MCF 10A (cell line): ENCODE measurements around the gene KCTD18. TPM values are rescaled to one million over a fixed set of nuclear protein-coding genes. Genes with fewer than 3 reads are reported as not detected.

ENCODE experiments used
- BruUV-seq: library from RNA; stranded (reverse); fragments of 400-500 nt; replicated peaks from 2 replicates; lab custom pipeline; 2021; lab: Mats Ljungman, UMichigan
- CTCF ChIA-PET: fragments of 300-600 bp; sonication (Branson Sonifier 250); formaldehyde crosslinking; extraction: SDS; loops from one replicate; lab custom pipeline; 2021; ENCODE audit warnings: antibody characterized with exemption, inconsistent platforms; lab: Yijun Ruan, JAX
- POLR2A ChIA-PET: fragments of 300-600, 350-650 bp; sonication (Branson Sonifier 250); formaldehyde crosslinking; extraction: SDS; loops from one replicate; lab custom pipeline; 2020; ENCODE audit warnings: antibody characterized with exemption, inconsistent platforms; lab: Yijun Ruan, JAX
- DNase-seq: peaks from one replicate; pipeline ENCODE4 v3.0.0-alpha.2; 2018; ENCODE audit not compliant: unreplicated experiment
- H3K27ac Mint-ChIP-seq: one replicate; pipeline ENCODE4 v1.8.0; 2022; ENCODE audit warnings: mild to moderate bottlenecking, low read depth, mixed read lengths; ENCODE audit not compliant: unreplicated experiment
- H3K27me3 Mint-ChIP-seq: one replicate; pipeline ENCODE4 v1.8.0; 2022; ENCODE audit warnings: mixed read lengths; ENCODE audit not compliant: insufficient read depth, unreplicated experiment
- H3K36me3 Mint-ChIP-seq: one replicate; pipeline ENCODE4 v1.8.0; 2022; ENCODE audit warnings: mild to moderate bottlenecking, moderate library complexity, mixed read lengths; ENCODE audit not compliant: insufficient read depth, unreplicated experiment
- H3K4me1 Mint-ChIP-seq: one replicate; pipeline ENCODE4 v1.8.0; 2022; ENCODE audit warnings: mixed read lengths; ENCODE audit not compliant: insufficient read depth, unreplicated experiment
- H3K4me3 Mint-ChIP-seq: one replicate; pipeline ENCODE4 v1.8.0; 2022; ENCODE audit warnings: mild to moderate bottlenecking, moderate library complexity, mixed read lengths; ENCODE audit not compliant: unreplicated experiment
- H3K9me3 Mint-ChIP-seq: one replicate; pipeline ENCODE4 v1.8.0; 2022; ENCODE audit warnings: mixed read lengths; ENCODE audit not compliant: unreplicated experiment
- CTCF ChIP-seq: fragments of 200-600 bp; IDR thresholded peaks from one replicate; pipeline ENCODE4 v1.8.0; 2022; ENCODE audit warnings: antibody characterized with exemption, mild to moderate bottlenecking; ENCODE audit not compliant: unreplicated experiment
- intact Hi-C: fragments of 100-400 bp; cut with micrococcal nuclease; formaldehyde crosslinking; loops from 2 replicates; pipeline ENCODE4 v1.14.1; 2022
- total RNA-seq: library from RNA; stranded (reverse); gene quantifications from 2 replicates; pipeline ENCODE4 v1.2.3, GENCODE V29; 2022

Gene KCTD18
- total RNA-seq, 1 experiment from 2014 or later = 13.5 TPM

- no peaks in the 10 kb centered on the region for H3K27me3 Mint-ChIP-seq
- H3K27ac Mint-ChIP-seq = no peak overlapping the region
- ChIA-PET CTCF (interaction anchor here (0.6 to 9.9 kb wide), 11 partner anchors 97 to 505 kb away, joined by 3 to 239 read pairs (median 5); partner anchors contain the start of gene SPATS2L), POLR2A (interaction anchor here (0.7 kb wide), 1 partner anchor 504 kb away, joined by 3 read pairs; no protein-coding TSS in a partner anchor)
- peaks cover 33% of the 10 kb centered on the region for H3K36me3 Mint-ChIP-seq
- no peak overlapping the region for H3K4me3 Mint-ChIP-seq
- H3K9me3 Mint-ChIP-seq = no peaks in the 10 kb centered on the region
- peaks cover 19% of the 10 kb centered on the region for H3K4me1 Mint-ChIP-seq
- peak; percentile 20 for DNase-seq
- intact Hi-C loops = loop anchor here (5.0 kb wide), 1 partner anchor 172 kb away; the partner anchor contains the start of gene SPATS2L
- no peak for TF ChIP-seq CTCF
- BruUV-seq = no TSS peak
Observed at GRCh38 chr2:200479692-200480265, 30.1 kb downstream of the KCTD18 start.

- TSS peak; percentile 78 for BruUV-seq
- CTCF ChIA-PET = interaction anchor here (0.6 to 7.3 kb wide), 5 partner anchors 23 to 504 kb away, joined by 3 to 59 read pairs (median 5); no protein-coding TSS in a partner anchor
- peaks cover 53% of the 10 kb centered on the region for H3K36me3 Mint-ChIP-seq
Observed at GRCh38 chr2:200477667-200478131, 32.2 kb downstream of the KCTD18 start.

GRCh38 chr2:200476836-200477235 lies 33.0 kb downstream of the KCTD18 start:
- POLR2A ChIA-PET = interaction anchor here (1.3 kb wide), 1 partner anchor 522 kb away, joined by 3 read pairs; the partner anchor contains the start of genes MAIP1 and TYW5
- intact Hi-C loops = no loop called here

More at GRCh38 chr2:200477667-200478131, 32.2 kb downstream of the KCTD18 start:
- Mint-ChIP-seq H3K27ac (no peak overlapping the region), H3K9me3 (no peaks in the 10 kb centered on the region), H3K4me3 (no peak overlapping the region), H3K4me1 (peaks cover 12% of the 10 kb centered on the region), H3K27me3 (no peaks in the 10 kb centered on the region)
- DNase-seq = no peak
- TF ChIP-seq CTCF = no peak
- POLR2A ChIA-PET = no interaction called here
- intact Hi-C loops = no loop called here

More at GRCh38 chr2:200476836-200477235, 33.0 kb downstream of the KCTD18 start:
- Mint-ChIP-seq H3K9me3 (no peaks in the 10 kb centered on the region), H3K27me3 (no peaks in the 10 kb centered on the region), H3K36me3 (peaks cover 59% of the 10 kb centered on the region), H3K4me1 (peaks cover 12% of the 10 kb centered on the region), H3K4me3 (no peak overlapping the region), H3K27ac (no peak overlapping the region)
- CTCF ChIA-PET = interaction anchor here (0.6 to 2.6 kb wide), 11 partner anchors 8 to 503 kb away, joined by 3 to 11 read pairs (median 3); no protein-coding TSS in a partner anchor
- BruUV-seq = no TSS peak
- TF ChIP-seq CTCF = no peak
- no peak for DNase-seq
